ENCODE measurements around the gene KCNQ2. TPM values are rescaled to one million over a fixed set of nuclear protein-coding genes. Genes with fewer than 3 reads are reported as not detected.

KCNQ2 gene
- total and polyA plus RNA-seq, 8 donors, result 8.4 to 19.1 (median 14.1) TPM; not detected in 2

- ATAC-seq (no peak), DNase-seq (peak in 1 of 4 donors; percentile 47)
- H3K9me3 ChIP-seq, result peaks cover 0 to 10% of the 10 kb centered on the region in 2 donors
- peaks cover 31 to 99% of the 10 kb centered on the region in 2 donors for H3K27me3 ChIP-seq
- no peak overlapping the region for H3K4me3 ChIP-seq
- H3K4me1 ChIP-seq, result peaks cover 2 to 27% of the 10 kb centered on the region in 2 donors
- H3K36me3 ChIP-seq, result no peaks in the 10 kb centered on the region
- intact Hi-C loops (cut with DNase I), result no loop called here
- no peak overlapping the region for H3K27ac ChIP-seq
- TF ChIP-seq CTCF (IDR thresholded peaks at IDR 0.05), result no peak
These were observed 28.7 kb upstream of the KCNQ2 start for GRCh38 chr20:63500902-63501817.

GRCh38 chr20:63500151-63500901 lies 27.9 kb upstream of the KCNQ2 start:
- Histone ChIP-seq H3K27ac (no peak overlapping the region), H3K9me3 (peaks cover 0 to 5% of the 10 kb centered on the region in 2 donors), H3K4me3 (no peak overlapping the region), H3K36me3 (no peaks in the 10 kb centered on the region), H3K27me3 (peaks cover 31 to 99% of the 10 kb centered on the region in 2 donors), H3K4me1 (peaks cover 4 to 30% of the 10 kb centered on the region in 2 donors)
- intact Hi-C loops (cut with DNase I), result no loop called here
- TF ChIP-seq CTCF (IDR thresholded peaks at IDR 0.05), result no peak
- peak in 1 of 4 donors; percentile 70 for DNase-seq
- ATAC-seq, result no peak

GRCh38 chr20:63499338-63499969 lies 27.0 kb upstream of the KCNQ2 start:
- Histone ChIP-seq H3K27ac (no peak overlapping the region), H3K9me3 (no peaks in the 10 kb centered on the region), H3K4me3 (peak overlapping the region; percentile 11 to 20), H3K27me3 (peaks cover 31 to 100% of the 10 kb centered on the region in 2 donors), H3K4me1 (peaks cover 4 to 30% of the 10 kb centered on the region in 2 donors), H3K36me3 (no peaks in the 10 kb centered on the region)
- DNase-seq (peak in 1 of 4 donors; percentile 70), ATAC-seq (no peak)
- no peak for TF ChIP-seq CTCF (IDR thresholded peaks at IDR 0.05)
- intact Hi-C loops (cut with DNase I), result no loop called here

GRCh38 chr20:63498960-63499337 lies 26.5 kb upstream of the KCNQ2 start, which contains the start of gene EEF1A2:
Gene EEF1A2 (minus strand): TSS chr20:63499083. CDS start chr20:63497763, 1,320 bp downstream.
- Histone ChIP-seq H3K4me1 (peaks cover 4 to 30% of the 10 kb centered on the region in 2 donors), H3K36me3 (no peaks in the 10 kb centered on the region), H3K27ac (no peak within 1 kb of the TSS), H3K4me3 (peak within 1 kb of the TSS; percentile 11 to 20), H3K27me3 (peaks cover 31 to 100% of the 10 kb centered on the region in 2 donors), H3K9me3 (no peaks in the 10 kb centered on the region)
- no peak for ATAC-seq
- TF ChIP-seq CTCF (IDR thresholded peaks at IDR 0.05), result no peak
- peak in 1 of 4 donors; percentile 79 for DNase-seq
- intact Hi-C loops (cut with DNase I), result no loop called here
